ENCODE results near the gene MYO18A. TPM values are rescaled to one million over a fixed set of nuclear protein-coding genes. Genes with fewer than 3 reads are reported as not detected.

Gene MYO18A
- total and polyA plus RNA-seq, 10 of the 15 experiments (the other 5 are each of a cell fraction or from before 2014, with no cell fraction given), result 2.9 to 66.0 (median 24.5) TPM

GRCh38 chr17:29180788-29181160, 576 bp upstream of the MYO18A start:
- Histone ChIP-seq H3K79me2 (ENCODE audit: control insufficient read depth, insufficient read depth, low read length) (peaks cover 3% of the 10 kb centered on the region; the same call in 1 of the 2 replicates), H3K4me1 (ENCODE audit: control insufficient read depth, insufficient read depth, low read length) (peaks cover 16% of the 10 kb centered on the region), H3K9me3 (replicated peaks; ENCODE audit: control insufficient read depth, insufficient read depth, low read length) (no peaks in the 10 kb centered on the region), H3K4me2 (ENCODE audit: control insufficient read depth, insufficient read depth) (peak overlapping the region; percentile 93), H3K27ac (ENCODE audit: control insufficient read depth, insufficient read depth) (no peak overlapping the region), H4K20me1 (ENCODE audit: control insufficient read depth, insufficient read depth) (no peaks in the 10 kb centered on the region), H3K9ac (ENCODE audit: control insufficient read depth, insufficient read depth, low read length) (peak overlapping the region; percentile 56; the same call in 1 of the 2 replicates), H3K36me3 (ENCODE audit: control insufficient read depth in 2 of 2, insufficient read depth in 2 of 2, low read length in 1 of 2) (no peaks in the 10 kb centered on the region), H3K27me3 (replicated peaks in 1 of 2; ENCODE audit: control insufficient read depth in 2 of 2, insufficient read depth in 2 of 2, low read length in 1 of 2) (no peaks in the 10 kb centered on the region), H2AFZ (ENCODE audit: control insufficient read depth, low read depth, low read length) (peak overlapping the region; percentile 95), H3K4me3 (peak overlapping the region; percentile 72; the same call in 1 of the 2 replicates)
- in situ Hi-C loops (cut with MboI) (no loop called here), intact Hi-C loops (cut with micrococcal nuclease; ENCODE audit: unreplicated experiment) (loop anchor here (1.0 kb wide), 1 partner anchor 31 kb away; no protein-coding TSS in a partner anchor)
- FAIRE-seq (no peak), DNase-seq (ENCODE audit: low read depth, low spot score) (no peak), ATAC-seq (no peak)
- POLR2A ChIA-PET, result interaction anchor here (0.5 to 1.9 kb wide), 4 partner anchors 31 to 314 kb away, joined by 3 to 21 read pairs (median 6); no protein-coding TSS in a partner anchor
- 76% methylated on average over 4 of the region's 4 CpGs for WGBS (ENCODE audit: insufficient coverage, insufficient replicate concordance, low lambda C conversion rate, missing lambda C conversion rate)
- CTCF ChIA-PET, result interaction anchor here (1.0 to 12.9 kb wide), 16 partner anchors 9 to 227 kb away, joined by 3 to 260 read pairs (median 6); no protein-coding TSS in a partner anchor
- BruUV-seq (replicated peaks), result no TSS peak
- RAD21 ChIA-PET (ENCODE audit: unreplicated experiment), result interaction anchor here (1.0 to 10.4 kb wide), 12 partner anchors 15 to 110 kb away, joined by 3 to 207 read pairs (median 4); no protein-coding TSS in a partner anchor
- SMC1A ChIA-PET (ENCODE audit: uncharacterized antibody, unreplicated experiment), result interaction anchor here (1.0 to 9.2 kb wide), 7 partner anchors 10 to 215 kb away, joined by 3 to 158 read pairs (median 4); no protein-coding TSS in a partner anchor
- TF ChIP-seq TCF7 (IDR thresholded peaks at IDR 0.05; ENCODE audit: borderline replicate concordance) (no peak), ZNF207 (IDR thresholded peaks at IDR 0.05; ENCODE audit: borderline replicate concordance) (no peak), CEBPB (IDR thresholded peaks at IDR 0.05; ENCODE audit: borderline replicate concordance in 1 of 2, low read depth in 2 of 2, low read length in 2 of 2) (no peak), WRNIP1 (IDR thresholded peaks at IDR 0.05; ENCODE audit: borderline replicate concordance, low read depth, low read length) (no peak), EP300 (IDR thresholded peaks at IDR 0.05; ENCODE audit: borderline replicate concordance in 1 of 2, control insufficient read depth in 1 of 2, low read depth in 2 of 2, low read length in 2 of 2) (no peak), IKZF2 (IDR thresholded peaks at IDR 0.05) (no peak), RCOR1 (conservative IDR thresholded peaks at IDR 0.05; ENCODE audit: low read depth, low read length) (no peak), PBX3 (IDR thresholded peaks at IDR 0.05; ENCODE audit: insufficient replicate concordance, low read depth, low read length) (no peak), IKZF1 (conservative IDR thresholded peaks at IDR 0.05) (no peak), NFXL1 (IDR thresholded peaks at IDR 0.05; ENCODE audit: borderline replicate concordance) (no peak), RBBP5 (conservative IDR thresholded peaks at IDR 0.05) (no peak), RAD21 (IDR thresholded peaks at IDR 0.05; ENCODE audit: insufficient read depth, low read depth, low read length) (no peak), POLR2AphosphoS5 (IDR thresholded peaks at IDR 0.05; ENCODE audit: low read length) (no peak), ATF2 (IDR thresholded peaks at IDR 0.05; ENCODE audit: low read length) (no peak), KAT2A (conservative IDR thresholded peaks at IDR 0.05; ENCODE audit: control insufficient read depth, low read depth, low read length) (no peak), POLR2AphosphoS2 (IDR thresholded peaks at IDR 0.05; ENCODE audit: low read depth, low read length) (no peak)
- TF ChIP-seq, protein P1, sequence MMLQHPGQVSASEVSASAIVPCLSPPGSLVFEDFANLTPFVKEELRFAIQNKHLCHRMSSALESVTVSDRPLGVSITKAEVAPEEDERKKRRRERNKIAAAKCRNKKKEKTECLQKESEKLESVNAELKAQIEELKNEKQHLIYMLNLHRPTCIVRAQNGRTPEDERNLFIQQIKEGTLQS (IDR thresholded peaks at IDR 0.05; ENCODE audit: borderline replicate concordance, extremely low read depth, low read depth, low read length), result no peak

Data from GM12878 (cell line).